G401.6 (cell line): ENCODE data around the gene FBXO22.
"Not testable (repeated sequence)": the region's sequence is repeated elsewhere in the genome, so short reads cannot be mapped to it uniquely, and the experiment has no call there.

ENCODE experiments used
- FAIRE-seq: peaks from 2 replicates; lab custom pipeline; 2012; peaks lifted over from hg19 to GRCh38; lab: Jason Lieb, UNC

FBXO22 gene

GRCh38 chr15:75903331-75904239, at the start of gene FBXO22:
TSS of gene FBXO22 (plus strand) at chr15:75903878. CDS start at chr15:75903964, 86 bp downstream.
- no peak for FAIRE-seq

DNA sequence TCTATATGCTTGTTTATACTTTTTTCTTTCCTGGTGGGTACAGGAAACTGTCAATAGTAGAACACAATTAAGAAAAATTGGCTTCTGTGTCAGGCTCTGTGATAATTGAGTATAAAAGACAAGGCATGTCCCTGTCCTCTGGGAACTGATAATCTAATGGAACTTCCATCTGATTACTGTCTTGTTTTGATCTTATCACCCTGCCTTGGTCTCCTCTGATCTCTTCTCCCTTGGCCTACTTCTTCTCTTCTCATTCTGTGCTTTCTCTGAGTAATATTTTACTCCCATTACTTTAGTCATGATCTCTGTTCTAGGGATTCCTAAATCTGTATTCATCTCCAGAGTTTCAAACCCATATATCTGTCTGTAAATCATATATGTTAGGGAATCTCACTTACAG, 45.8 kb upstream of the FBXO22 start:
- no peak for FAIRE-seq

DNA sequence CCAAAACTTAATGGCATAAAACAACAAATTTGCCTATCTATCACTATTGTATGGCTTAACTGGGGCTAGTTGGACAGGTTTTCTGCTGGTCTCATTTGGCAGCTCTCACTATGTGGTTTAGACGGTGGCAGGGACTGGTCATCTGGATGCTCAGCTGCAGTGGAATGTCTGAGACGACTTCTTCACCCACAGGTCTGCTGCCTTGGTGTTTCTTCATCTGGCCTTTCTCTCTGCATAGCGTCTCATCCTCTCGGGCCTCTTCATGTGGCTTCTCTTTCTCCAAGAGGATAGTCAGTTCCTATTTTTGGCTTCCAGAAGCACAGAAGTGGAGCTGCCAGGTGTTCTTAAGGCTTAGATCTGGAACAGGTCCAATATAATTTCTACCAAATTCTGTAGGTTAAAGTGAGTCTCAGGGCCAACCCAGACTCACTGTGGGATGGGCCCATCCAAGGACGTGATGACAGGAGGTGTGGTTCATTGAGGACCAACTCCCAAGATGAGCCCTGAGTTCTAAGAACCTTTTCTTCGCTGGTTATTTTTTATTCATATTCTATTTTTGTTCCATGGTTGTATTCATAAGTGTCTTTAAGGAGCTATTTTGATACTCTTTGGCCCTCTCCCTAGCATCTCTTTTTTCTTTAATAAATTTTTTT, 41.8 kb upstream of the FBXO22 start:
- no peak for FAIRE-seq

DNA sequence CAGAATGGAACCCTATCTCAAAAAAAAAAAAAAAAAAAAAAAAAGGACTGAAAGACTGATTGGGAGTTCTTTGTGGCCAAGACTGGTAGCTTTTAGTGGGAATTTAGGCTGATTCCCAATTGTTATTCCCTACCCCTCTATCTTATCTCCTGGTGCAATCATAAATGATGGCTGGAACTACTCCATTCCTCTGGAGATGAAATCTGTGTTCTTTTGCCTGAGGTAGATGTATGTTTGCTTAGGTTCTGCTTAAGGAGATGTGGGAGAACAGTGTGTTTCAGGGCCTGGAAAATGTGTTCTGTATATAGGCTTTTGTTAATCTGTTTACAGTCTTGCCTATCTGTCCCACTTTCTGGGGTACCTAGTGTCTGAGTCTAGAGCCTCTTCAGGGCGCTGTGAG, 40.9 kb upstream of the FBXO22 start:
- FAIRE-seq = no peak

DNA sequence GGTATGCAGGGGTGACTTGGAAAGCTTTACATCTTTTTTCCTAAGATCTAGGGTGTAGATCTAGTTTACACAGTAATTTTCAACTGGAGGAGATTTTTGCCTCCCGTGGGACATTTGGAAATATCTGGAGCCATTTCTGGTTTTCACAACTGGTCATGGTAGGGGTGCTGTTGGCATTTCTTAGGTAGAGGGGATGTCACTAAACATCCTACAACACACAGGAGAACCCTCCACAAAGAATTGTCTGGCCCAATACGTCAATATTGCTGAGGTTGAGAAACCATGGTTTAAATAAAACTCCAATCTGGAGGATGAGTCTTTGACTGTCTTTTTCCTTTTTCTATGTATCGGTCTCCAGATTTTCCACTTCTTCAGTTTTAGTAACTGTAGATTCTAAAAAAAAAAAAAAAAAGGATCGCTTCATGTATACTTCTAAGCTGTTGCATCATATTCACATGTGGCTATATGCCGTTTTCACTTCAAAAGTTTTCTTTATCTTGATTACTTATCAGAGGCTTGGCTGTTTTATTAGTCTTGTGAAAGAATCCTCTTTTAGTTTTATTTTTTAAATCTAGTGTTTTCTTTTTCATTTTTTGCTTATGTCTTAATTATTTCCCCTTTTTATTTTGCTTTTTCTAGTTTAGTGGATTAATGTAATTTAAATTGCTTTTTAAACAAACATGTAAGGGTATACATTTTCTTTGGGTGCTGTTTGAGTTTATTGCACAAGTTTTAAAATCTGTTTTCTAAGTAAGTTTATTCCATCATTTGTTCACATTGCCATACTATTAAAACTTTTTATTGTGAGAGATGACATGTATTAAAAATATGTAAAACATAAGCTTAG, 39.2 kb upstream of the FBXO22 start:
- FAIRE-seq = peak; percentile 48

DNA sequence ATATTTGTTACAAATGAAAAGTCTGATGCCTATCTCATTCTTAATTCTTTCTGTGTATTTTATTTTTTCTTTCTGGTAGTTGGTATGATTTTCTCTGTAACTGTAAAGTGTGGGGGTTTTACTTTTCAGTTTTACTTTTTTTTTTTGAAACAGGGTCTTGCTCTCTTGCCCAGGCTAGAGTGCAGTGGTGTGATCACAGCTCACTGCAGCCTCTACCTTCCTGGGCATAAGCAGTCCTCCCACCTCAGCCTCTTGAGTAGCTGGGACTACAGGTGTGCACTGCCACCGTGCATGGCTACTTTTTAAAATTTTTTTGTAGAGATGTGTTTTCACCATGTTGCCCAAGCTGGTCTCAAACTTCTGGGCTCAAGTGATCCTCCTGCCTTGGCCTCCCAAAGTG, 37.6 kb upstream of the FBXO22 start:
- not testable (repeated sequence) for FAIRE-seq

DNA sequence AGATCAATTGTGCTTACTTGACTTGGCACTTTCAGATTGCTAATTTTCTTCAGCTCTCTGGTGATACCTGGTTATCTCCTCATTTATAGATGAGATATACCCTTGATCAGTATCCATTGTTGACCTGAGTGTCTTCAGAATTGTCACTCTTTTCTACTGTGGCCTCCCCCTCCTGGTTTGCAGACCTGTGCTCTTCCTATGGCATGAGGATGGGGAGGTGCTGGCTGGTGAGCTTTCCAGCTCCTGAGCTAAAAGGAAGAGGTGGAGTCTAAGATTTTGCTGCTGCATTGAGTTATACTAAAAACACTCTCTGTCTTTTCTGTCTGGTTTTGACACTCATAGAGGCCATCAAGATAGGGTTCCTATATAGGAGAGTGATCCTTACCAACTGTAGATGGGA, 36.8 kb upstream of the FBXO22 start:
- no peak for FAIRE-seq

DNA sequence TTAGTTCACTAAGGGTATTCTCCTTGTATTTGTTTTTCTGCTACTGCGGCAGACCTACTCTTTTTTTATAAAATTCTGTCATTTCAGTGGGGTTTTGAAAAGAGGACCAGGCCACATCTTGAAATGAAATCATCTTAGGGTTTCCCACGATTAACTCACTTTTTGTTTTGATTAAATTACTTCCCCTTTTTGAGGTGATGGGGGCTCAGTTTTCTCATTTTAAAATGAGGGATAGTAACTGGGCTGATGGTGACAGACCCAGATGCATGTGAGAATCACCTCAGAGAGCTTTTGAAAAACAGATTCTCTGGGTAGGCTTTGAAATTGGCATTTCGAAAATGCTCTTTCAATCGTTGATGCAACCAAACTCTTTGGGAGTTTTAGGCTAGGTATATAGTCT, 36.2 kb upstream of the FBXO22 start:
- no peak for FAIRE-seq

DNA sequence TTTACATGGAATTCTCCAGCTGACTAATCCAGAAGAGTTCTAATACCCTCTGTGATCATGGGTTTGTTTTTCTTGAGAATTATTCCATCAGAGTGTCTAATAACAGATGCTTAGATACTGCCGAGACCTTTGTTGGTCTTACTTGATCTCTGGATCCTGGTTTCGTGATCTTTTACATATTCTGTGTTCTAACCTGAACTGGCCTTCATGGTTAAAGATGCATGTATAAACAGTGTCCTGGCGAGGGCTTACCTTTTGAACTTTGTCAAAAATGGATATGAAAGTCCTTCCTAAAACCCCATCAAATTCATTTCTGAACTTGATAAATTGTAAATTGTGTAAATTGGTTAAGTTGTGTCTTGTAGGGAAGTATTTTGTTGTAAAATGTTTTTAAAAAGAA, 35.7 kb upstream of the FBXO22 start:
- FAIRE-seq = no peak

GRCh38 chr15:75869446-75869845, 34.2 kb upstream of the FBXO22 start:
- FAIRE-seq = no peak

- FAIRE-seq = not testable (repeated sequence)
These were observed 32.1 kb upstream of the FBXO22 start for GRCh38 chr15:75871589-75871988.

DNA sequence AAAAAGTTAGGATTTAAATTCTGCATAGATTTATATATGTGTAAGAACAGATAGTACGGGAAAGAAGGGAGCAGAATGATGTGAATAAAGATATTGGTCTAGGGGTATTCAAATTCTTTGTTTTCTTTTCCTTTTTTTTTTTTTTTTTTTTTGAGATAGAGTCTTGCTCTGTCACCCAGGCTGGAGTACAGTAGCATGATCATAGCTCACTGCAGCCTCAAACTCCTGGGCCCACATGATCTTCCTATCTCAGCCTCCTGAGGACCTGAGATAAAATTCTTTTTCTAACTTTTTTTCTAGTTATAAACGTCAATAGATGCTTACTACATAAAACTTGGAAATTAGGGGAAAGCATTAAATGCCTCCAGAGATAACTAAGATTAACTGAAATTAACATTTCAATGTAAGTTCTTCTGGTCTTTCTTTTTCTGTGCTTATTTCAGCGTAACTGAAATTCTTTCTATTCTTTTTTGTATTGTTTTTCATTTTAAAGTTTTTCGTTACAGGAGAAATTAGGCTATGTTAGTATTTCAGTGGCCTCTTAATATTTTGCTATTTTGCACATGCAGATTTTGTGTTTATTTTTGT, 31.2 kb upstream of the FBXO22 start:
- no peak for FAIRE-seq

DNA sequence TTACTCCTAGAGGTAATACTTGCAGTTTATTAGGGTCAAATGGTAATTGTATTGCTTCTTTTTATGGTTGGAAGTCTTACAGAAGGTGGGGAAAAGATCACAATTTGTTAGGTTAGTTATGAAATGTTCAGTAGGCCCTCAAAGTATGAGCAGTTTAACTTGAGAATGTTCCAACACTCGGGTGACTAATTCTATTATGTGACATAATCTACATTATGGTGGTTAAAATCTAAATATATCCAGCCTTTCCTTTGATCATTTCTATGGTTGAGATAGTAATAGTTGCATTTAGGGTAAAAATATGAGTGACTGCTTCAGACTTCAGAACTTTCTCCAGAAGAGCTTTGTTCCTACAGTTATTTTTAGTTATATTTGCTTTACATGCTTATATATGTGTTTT, 19.6 kb upstream of the FBXO22 start:
- FAIRE-seq = no peak

DNA sequence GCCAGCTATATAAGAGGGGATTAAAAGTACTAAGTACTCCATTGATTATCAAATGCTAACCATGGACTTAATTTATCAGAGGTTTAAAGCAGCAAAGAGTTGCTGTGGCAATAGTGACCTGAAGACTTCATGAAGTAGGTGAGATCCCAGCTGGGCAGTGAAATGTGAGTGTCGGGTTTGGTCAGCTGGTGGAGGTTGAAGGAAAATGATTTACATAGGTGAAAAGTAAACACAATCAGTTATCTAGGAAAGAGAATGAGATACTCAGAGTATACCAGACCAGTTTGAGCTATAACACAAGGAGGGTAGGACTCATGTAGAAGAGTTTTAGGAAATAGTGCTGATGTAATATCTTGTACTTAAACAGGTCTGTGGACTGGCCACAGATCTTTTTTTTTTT, 16.5 kb upstream of the FBXO22 start:
- no peak for FAIRE-seq

DNA sequence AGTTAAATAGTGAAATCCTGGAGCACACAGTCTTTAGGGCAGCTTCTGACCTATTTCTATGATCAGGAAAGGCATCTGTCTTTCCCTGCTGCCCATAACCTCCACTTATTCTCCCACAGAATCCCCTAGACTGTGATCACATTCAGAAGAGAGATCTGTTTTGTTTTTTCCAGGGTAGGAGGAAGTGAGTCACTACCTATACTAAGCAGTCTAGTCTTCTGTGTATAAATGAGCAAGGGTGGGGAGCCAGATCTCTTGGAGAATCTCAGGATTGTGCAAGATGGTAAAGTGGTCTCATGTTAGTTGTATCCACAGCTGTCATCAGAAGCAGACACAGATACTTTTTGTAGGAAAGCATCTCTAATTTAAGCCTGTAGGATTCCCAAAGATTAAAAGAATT, 11.8 kb upstream of the FBXO22 start:
- FAIRE-seq = no peak

DNA sequence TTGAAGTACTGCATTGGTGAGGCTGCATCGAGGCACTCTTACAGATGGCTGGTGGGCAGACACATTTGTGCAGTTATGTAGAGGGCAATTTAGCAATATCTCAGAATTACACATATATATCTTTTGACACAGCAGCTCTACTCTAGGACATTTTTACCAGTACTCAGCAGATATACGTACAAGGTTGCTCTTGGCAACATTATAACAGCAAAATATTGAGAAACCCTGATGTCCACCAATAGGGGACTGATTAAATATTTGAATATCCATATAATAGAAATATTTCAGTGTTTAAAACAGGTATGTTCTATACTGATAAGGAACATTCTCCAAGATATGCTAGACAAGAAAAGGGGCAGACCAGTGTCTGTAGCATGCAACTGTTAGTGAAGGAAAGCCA, 7.9 kb upstream of the FBXO22 start:
- no peak for FAIRE-seq

DNA sequence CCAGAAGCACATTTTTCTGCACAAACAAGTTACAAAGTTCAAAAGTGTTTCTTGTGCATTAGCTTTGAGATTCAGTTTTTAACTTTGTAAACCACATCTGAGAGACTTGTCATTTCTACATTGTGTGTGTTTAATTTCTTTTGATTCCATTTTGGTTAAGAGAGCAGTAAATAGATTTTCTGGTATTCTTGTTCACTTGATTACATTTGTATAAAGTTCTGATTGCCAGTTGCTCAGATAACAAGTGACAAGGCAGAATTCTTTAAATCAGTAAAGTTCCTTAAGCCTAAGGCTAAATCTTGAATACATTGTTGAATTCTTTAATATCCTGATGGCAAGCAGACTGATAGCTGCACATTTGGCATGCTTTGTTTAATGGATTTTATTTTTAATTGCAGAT, 3.1 kb upstream of the FBXO22 start:
- no peak for FAIRE-seq

- FAIRE-seq = no peak
These were observed 1.5 kb upstream of the FBXO22 start for GRCh38 chr15:75902129-75902557.

GRCh38 chr15:75905231-75905630, 1.6 kb downstream of the FBXO22 start:
- no peak for FAIRE-seq

DNA sequence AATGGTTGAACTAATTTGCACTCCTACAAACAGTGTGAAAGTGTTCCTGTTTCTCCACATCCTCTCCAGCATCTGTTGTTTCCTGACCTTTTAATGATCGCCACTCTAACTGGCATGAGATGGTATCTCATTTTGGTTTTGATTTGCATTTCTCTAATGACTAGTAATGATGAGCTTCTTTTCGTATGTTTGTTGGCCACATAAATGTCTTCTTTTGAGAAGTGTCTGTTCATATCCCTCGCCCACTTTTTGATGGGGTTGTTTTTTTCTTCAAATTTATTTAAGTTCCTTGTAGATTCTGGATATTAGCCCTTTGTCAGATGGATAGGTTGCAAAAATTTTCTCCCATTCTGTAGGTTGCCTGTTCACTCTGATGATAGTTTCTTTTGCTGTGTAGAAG, 6.7 kb downstream of the FBXO22 start:
- not testable (repeated sequence) for FAIRE-seq

DNA sequence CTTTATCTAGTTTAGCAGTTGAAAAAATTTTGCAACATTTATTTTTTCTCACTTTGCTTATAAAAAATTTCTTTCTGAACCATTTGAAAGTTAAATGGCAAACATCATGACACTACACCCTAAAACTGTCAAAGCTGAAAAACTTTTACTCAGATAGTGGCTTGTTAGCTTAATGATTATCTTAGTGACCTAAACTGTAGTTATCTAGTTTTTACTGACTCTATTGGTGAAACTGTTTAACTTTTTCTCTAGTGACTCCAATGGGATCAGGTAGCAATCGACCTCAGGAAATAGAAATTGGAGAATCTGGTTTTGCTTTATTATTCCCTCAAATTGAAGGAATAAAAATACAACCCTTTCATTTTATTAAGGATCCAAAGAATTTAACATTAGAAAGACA, 13.3 kb downstream of the FBXO22 start:
- no peak for FAIRE-seq

- no peak for FAIRE-seq
These were observed 14.5 kb downstream of the FBXO22 start for GRCh38 chr15:75918135-75918534.
